HG02763 (cell line): Measurements from ENCODE around the gene RINT1.

Source experiments
- ATAC-seq: cut with Tn5 transposase; IDR thresholded peaks from one replicate; pipeline ENCODE4 v1.9.1; 2021; ENCODE audit warnings: mild to moderate bottlenecking, moderate library complexity; ENCODE audit not compliant: unreplicated experiment

Gene RINT1

DNA sequence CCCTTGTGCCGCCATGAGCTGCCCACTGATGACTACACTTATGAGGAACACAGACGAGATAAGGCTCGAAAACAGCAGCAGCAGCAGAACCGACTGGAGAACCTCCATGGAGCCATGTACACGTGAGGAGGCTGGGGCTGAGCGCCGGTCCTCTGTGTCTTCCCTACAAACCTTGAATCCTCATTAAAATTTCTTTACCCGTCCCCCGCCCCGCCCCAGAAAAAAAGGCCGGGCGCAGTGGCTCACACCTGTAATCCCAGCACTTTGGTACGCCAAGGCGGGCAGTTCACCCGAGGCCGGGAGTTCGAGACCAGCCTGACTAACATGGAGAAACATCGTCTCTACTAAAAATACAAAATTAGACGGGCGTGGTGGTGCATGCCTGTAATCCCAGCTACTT is 1.5 kb upstream of the RINT1 start:
- ATAC-seq, result no peak

GRCh38 chr7:105532709-105533460 is 884 bp downstream of the RINT1 start:
- ATAC-seq, result no peak

GRCh38 chr7:105538339-105538738 is 6.3 kb downstream of the RINT1 start:
- ATAC-seq, result no peak

GRCh38 chr7:105559926-105560325 is 27.9 kb downstream of the RINT1 start:
- ATAC-seq, result no peak

- no peak for ATAC-seq
These were observed 33.2 kb downstream of the RINT1 start for GRCh38 chr7:105565190-105565589.

DNA sequence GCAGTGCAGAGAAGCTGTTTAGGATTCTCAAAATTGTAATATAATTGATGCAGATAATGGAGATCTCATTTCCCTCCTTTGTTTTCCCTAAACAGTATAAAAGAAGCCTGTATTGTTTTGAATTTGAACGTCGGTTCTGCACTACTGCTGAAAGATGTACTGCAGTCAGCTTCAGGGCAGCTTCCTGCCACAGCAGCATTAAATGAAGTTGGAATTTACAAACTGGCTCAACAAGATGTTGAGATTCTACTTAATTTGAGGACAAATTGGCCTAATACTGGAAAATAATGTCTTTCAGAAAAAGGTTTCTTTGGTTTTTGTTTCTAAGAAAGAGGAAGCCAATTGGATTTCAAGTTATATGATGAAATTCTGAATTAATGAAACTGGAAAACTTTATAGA is 35.0 kb downstream of the RINT1 start:
- ATAC-seq, result no peak

GRCh38 chr7:105567821-105568220 is 35.8 kb downstream of the RINT1 start:
- no peak for ATAC-seq

DNA sequence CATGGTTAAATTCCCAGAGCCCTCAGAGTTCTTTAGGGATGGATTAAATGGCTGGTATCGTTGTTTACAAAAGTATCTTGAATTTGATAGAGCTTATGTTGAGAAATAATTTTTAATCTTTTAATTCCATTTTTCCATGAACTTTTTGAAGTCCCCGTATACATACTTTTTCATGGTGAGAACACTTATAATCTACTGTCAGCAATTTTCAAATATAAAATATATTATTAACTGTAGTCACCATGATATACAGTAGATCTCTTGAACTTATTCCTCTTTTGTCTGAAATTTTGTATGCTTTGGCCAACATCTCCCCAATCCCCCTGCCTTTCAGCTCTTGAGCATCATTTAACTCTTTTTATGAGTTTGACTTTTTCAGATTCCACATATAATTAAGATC is 39.9 kb downstream of the RINT1 start:
- ATAC-seq, result no peak

- ATAC-seq, result no peak
These were observed 45.2 kb downstream of the RINT1 start for GRCh38 chr7:105577251-105577650.

DNA sequence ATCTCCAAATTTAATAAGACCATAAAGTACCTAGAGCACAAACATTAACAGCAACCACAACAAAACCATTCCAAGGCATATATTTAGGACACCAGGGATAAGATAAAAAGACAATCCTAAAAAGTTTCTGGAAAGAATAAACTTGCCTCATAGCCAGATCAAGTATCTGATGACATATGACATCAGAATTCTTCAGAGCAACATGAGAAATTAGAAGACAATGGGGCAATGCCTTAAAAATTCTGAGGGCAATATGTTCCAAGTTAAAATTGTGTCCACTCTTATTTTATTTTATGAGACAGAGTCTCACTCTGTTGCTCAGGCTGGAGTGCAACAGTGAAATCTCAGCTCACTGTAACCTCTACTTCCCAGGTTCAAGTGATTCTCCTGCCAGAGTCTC is 46.5 kb downstream of the RINT1 start:
- no peak for ATAC-seq

GRCh38 chr7:105580022-105580740 is 48.2 kb downstream of the RINT1 start:
- ATAC-seq, result no peak

DNA sequence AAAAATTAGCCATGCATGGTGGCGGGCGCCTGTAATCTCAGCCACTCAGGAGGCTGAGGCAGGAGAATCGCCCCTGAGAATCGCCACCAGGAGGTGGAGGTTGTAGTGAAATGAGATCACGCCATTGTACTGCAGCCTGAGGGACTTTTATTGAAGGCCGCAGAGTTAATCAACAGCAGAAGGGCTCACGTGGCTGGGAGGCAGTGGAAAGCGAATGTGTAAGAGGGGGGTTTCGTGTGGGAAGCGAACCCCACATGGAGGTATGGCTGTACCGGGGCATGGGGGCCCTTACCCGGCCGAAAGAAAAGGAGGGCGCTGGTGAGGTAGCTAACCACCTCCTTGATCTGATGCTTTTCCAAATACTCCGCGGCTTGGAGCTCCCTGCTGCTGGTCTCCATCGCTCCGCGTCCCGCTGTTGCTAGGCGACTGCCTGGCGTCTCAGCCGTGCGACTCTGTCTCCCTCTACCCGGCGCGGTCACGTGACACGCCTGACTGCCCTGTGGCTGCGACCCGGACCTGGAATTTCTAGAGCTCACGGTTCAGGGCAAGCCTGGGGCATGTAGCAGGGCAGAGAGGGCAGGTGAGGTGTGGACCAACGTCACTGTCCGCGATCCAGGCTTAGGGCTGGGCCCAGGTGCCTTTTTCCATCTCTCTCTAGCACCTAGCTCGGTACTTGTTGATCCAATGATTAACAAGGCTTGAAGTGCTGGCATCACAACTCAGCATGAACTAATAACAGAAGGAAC is 49.2 kb downstream of the RINT1 start, which contains the start of gene EFCAB10:
Gene EFCAB10 (minus strand): TSS at position 428 of the 746 bp plus-strand sequence. CDS start 30 bp downstream, at position 398.
- ATAC-seq, result peak; percentile 68

GRCh38 chr7:105583061-105583460 is 51.1 kb downstream of the RINT1 start:
- ATAC-seq, result no peak

GRCh38 chr7:105584165-105584564 is 52.2 kb downstream of the RINT1 start:
- ATAC-seq, result no peak

GRCh38 chr7:105585850-105586500 is 54.0 kb downstream of the RINT1 start:
- ATAC-seq, result peak; percentile 41

DNA sequence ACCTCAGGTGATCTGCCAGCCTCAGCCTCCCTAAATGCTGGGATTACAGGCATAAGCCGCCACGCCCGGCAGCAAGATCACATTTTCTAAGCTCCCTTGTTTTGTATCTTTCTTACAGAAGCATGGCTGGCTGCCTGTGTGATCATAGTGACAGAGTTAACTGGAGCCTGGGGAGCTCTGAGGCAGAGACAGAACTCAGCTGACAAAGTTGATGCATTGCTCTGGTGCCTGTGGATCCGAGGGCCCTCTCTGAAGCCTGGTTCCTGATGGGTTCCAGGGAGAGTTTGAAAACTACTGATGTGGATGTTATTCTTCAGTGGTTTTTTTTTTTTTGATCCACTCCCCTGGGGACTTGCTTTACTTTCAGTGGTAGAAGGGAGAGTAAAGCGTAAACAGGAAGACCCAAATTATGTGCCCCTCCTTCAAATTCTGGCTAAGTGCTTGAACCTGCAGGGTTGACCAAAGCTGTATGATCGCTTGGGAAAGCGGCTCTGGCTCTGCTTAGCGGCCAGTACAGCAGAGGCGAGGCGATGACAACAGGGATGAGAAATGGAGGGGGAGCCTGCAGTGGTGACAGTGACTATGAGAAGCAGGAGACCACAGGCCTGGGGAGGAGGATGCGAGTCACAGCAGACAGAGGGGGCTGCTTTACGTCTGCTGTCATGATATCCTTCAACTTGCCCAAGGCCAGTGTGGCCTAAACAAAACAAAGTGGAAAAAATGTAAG is 56.1 kb downstream of the RINT1 start:
- ATAC-seq, result no peak

GRCh38 chr7:105589356-105590077 is 57.5 kb downstream of the RINT1 start:
- peak; percentile 77 for ATAC-seq

DNA sequence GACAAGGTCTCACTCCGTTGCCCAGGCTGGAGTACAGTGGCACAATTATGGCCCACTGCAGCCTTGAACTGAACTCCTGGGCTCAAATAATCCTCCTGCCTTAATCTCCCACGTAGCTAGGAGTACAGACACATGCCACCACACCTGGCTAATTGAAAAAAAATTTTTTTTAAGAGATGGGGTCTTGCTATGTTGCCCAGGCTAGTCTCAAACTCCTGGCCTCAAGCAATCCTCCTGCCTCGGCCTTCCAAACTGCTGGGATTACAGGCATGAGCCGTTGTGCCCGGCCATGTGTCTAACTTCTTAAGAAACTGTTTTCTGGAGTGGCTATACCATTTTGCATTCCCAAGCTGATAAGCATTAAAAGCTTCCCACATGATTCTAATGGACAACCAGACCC is 58.8 kb downstream of the RINT1 start:
- no peak for ATAC-seq

- ATAC-seq, result no peak
These were observed 59.5 kb downstream of the RINT1 start for GRCh38 chr7:105591522-105591921.

DNA sequence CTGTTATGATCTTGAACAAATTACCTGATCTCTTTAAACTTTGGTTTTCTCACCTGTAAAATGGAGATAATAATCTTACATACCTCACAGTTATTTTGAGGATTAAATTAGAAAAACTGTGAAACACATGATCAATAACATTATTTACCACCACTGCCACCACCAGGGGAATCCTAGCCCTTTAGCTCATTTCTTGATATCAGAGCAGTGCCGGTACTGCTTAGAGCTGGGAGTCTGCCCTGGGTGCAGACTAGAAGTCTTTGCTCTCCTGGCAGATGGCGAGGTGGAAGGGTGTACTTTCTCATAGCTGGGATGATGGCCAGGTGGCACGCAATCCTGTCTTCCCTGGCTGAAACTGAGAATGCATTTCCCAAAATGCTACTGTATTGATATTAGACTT is 62.0 kb downstream of the RINT1 start:
- ATAC-seq, result no peak
